Prostate gland (tissue), 2 donors: ENCODE data around the gene NEURL1.

Source experiments
- POLR2A ChIP-seq: fragments of 450-650 bp; IDR thresholded peaks from one replicate; pipeline ENCODE4 v1.6.1; 2016; ENCODE audit warnings: antibody characterized with exemption, mild to moderate bottlenecking
- TF ChIP-seq, protein P1 (sequence below), 4 experiments: fragments of 200-600 bp in 2 of 4; fragments of 450-650 bp in 2 of 4; sonication (generic) in 2 of 4; IDR thresholded peaks; 1 replicate in 3 of 4; 2 replicates in 1 of 4; pipeline ENCODE4 v1.5.1; 2016 to 2019; ENCODE audit warnings: antibody characterized with exemption in 4 of 4, mild to moderate bottlenecking in 2 of 4, moderate library complexity in 2 of 4

DNA sequence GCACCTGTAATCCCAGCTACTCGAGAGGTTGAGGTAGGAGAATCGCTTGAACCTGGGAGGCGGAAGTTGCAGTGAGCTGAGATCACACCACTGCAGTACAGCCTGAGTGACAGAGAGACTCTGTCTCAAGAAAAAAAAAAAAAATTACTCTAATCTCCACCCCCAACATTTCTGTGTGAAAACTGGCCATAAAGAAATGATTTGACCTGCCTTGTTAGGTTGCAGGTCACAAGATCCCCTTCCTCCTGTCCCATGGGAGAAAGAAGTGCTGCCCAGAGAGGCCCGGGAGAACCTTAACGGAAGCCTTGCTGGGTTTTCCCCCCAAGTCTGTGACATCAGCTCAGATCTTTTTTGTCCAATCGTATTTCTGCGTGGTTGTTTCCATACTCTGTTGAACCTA, 26.1 kb upstream of the NEURL1 start:
- TF ChIP-seq, protein P1, sequence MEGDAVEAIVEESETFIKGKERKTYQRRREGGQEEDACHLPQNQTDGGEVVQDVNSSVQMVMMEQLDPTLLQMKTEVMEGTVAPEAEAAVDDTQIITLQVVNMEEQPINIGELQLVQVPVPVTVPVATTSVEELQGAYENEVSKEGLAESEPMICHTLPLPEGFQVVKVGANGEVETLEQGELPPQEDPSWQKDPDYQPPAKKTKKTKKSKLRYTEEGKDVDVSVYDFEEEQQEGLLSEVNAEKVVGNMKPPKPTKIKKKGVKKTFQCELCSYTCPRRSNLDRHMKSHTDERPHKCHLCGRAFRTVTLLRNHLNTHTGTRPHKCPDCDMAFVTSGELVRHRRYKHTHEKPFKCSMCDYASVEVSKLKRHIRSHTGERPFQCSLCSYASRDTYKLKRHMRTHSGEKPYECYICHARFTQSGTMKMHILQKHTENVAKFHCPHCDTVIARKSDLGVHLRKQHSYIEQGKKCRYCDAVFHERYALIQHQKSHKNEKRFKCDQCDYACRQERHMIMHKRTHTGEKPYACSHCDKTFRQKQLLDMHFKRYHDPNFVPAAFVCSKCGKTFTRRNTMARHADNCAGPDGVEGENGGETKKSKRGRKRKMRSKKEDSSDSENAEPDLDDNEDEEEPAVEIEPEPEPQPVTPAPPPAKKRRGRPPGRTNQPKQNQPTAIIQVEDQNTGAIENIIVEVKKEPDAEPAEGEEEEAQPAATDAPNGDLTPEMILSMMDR (IDR thresholded peaks at IDR 0.05): no peak
- TF ChIP-seq POLR2A: no peak
